GM18508 (cell line): ENCODE results near the gene AFF2.

Experiments used
- ATAC-seq: cut with Tn5 transposase; IDR thresholded peaks from one replicate; pipeline ENCODE4 v1.9.1; 2021; ENCODE audit warnings: moderate number of reproducible peaks; ENCODE audit not compliant: insufficient read depth, unreplicated experiment

The AFF2 gene

GRCh38 chrX:149043401-149043800, 543.0 kb downstream of the AFF2 start:
- no peak for ATAC-seq

DNA sequence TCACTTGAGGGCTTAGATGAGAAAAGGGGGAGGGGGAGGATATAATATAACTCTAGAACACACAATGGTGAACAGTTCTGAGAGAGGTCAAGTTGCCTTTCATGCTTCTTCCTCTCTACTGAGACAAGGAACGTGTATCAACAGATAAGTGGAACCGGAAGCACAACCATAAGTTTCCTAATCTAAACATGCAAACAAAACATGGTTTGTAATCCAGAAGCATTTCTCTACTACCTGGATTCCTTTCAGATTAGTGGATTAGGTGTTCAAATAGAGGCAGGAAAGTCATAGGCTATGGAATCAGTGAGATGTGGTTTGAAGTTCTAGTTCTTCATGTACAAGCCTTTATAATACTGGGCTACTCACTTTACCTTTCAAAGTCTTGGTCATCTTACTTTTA, 544.1 kb downstream of the AFF2 start:
- ATAC-seq, result no peak

DNA sequence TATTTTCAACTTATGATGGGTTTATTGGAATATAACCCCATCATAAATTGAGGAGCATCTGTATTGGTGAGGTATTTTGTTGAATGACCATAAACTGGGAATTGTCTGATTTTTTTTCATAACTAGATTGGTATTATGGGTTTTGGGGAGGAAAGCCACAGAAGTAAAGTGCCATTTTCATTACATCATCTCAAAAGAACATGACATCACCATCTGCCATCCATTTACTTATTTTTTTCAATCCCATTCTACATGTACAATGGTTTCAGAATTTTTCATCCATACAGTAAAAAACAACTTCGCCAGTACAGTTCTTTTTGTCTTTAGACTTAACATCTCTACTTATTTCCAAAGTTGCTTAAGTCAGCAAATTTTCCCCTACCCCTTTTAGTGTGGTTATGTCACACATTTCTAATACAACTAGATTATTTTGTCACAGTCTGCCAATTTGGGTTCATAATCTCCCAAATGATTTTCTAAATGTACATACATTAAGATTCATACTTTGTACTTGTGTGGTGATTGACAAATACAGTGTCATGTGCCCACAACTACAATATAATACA, 545.3 kb downstream of the AFF2 start:
- no peak for ATAC-seq
